HL-60/S4 treated with retinoic acid at 250 ng/mL for 4 days and 3 days (cell line): Measurements from ENCODE around the gene LAMC3.

ENCODE experiments used
- in situ Hi-C: fragments of 300-500 bp; cut with MboI; formaldehyde crosslinking; loops from 2 replicates; pipeline ENCODE4 v1.7.0; 2022; ENCODE audit warnings: low sequenced_read_pairs

LAMC3 gene

GRCh38 chr9:130977811-130978221 is 31.2 kb upstream of the LAMC3 start:
- in situ Hi-C loops: no loop called here

- in situ Hi-C loops: no loop called here
These were observed 29.2 kb upstream of the LAMC3 start for GRCh38 chr9:130979591-130980385.

GRCh38 chr9:130980526-130980925 is 28.4 kb upstream of the LAMC3 start:
- in situ Hi-C loops: no loop called here

GRCh38 chr9:130981002-130981755 is 27.8 kb upstream of the LAMC3 start:
- in situ Hi-C loops: no loop called here

GRCh38 chr9:130981756-130982137 is 27.2 kb upstream of the LAMC3 start:
- in situ Hi-C loops: no loop called here

GRCh38 chr9:130982636-130983358 is 26.2 kb upstream of the LAMC3 start:
- in situ Hi-C loops: no loop called here

GRCh38 chr9:130983359-130983670 is 25.7 kb upstream of the LAMC3 start:
- in situ Hi-C loops: no loop called here

GRCh38 chr9:130983970-130984369 is 25.0 kb upstream of the LAMC3 start:
- in situ Hi-C loops: no loop called here

GRCh38 chr9:130984521-130984920 is 24.5 kb upstream of the LAMC3 start:
- in situ Hi-C loops: no loop called here

GRCh38 chr9:130985029-130985428 is 23.9 kb upstream of the LAMC3 start:
- in situ Hi-C loops: no loop called here

- in situ Hi-C loops: no loop called here
These were observed 23.3 kb upstream of the LAMC3 start for GRCh38 chr9:130985606-130986162.

- in situ Hi-C loops: no loop called here
These were observed 22.5 kb upstream of the LAMC3 start for GRCh38 chr9:130986356-130986965.

GRCh38 chr9:130987054-130987453 is 21.9 kb upstream of the LAMC3 start:
- in situ Hi-C loops: no loop called here

- in situ Hi-C loops: no loop called here
These were observed 21.1 kb upstream of the LAMC3 start for GRCh38 chr9:130987738-130988399.

- in situ Hi-C loops: no loop called here
These were observed 20.6 kb upstream of the LAMC3 start for GRCh38 chr9:130988400-130988747.

- in situ Hi-C loops: no loop called here
These were observed 20.1 kb upstream of the LAMC3 start for GRCh38 chr9:130988905-130989304.

- in situ Hi-C loops: no loop called here
These were observed 19.6 kb upstream of the LAMC3 start for GRCh38 chr9:130989391-130989790.

GRCh38 chr9:130989891-130990290 is 19.1 kb upstream of the LAMC3 start:
- in situ Hi-C loops: no loop called here

GRCh38 chr9:130990306-130990977 is 18.5 kb upstream of the LAMC3 start:
- in situ Hi-C loops: no loop called here
